WTC11 (cell line): ENCODE data around the gene MICAL2. TPM values are rescaled to one million over a fixed set of nuclear protein-coding genes. Genes with fewer than 3 reads are reported as not detected.

Experiments
- ATAC-seq: fragments of 200-7000 bp; cut with Tn5 transposase; 2 replicates; pipeline ENCODE4 v1.10.0; 2021; ENCODE audit warnings: mild to moderate bottlenecking, moderate library complexity
- CTCF ChIA-PET: fragments of 300-600 bp; sonication (Branson Sonifier 250); formaldehyde crosslinking; loops from one replicate; lab custom pipeline; 2021; ENCODE audit warnings: antibody characterized with exemption; lab: Charles Lee
- POLR2A ChIA-PET: fragments of 350-600 bp; sonication (Branson Sonifier 250); formaldehyde crosslinking; loops from one replicate; lab custom pipeline; 2021; ENCODE audit warnings: antibody characterized with exemption; lab: Charles Lee
- DNase-seq: peaks from one replicate; pipeline ENCODE4 v3.0.0; 2021; ENCODE audit warnings: low spot score
- H3K27ac Mint-ChIP-seq: 2 replicates; pipeline ENCODE4 v1.8.0; 2021; ENCODE audit warnings: mixed read lengths
- H3K27me3 Mint-ChIP-seq: 2 replicates; pipeline ENCODE4 v1.8.0; 2021; ENCODE audit warnings: low read depth, mild to moderate bottlenecking, moderate library complexity, mixed read lengths
- H3K36me3 Mint-ChIP-seq: 2 replicates; pipeline ENCODE4 v1.8.0; 2021; ENCODE audit warnings: mixed read lengths
- H3K4me1 Mint-ChIP-seq: 2 replicates; pipeline ENCODE4 v1.8.0; 2022; ENCODE audit warnings: mixed read lengths
- H3K4me3 Mint-ChIP-seq: 2 replicates; pipeline ENCODE4 v1.8.0; 2021; ENCODE audit warnings: mild to moderate bottlenecking, moderate library complexity, mixed read lengths
- H3K9me3 Mint-ChIP-seq: 2 replicates; pipeline ENCODE4 v1.8.0; 2021; ENCODE audit warnings: mixed read lengths
- ATF6 ChIP-seq: sonication (generic); formaldehyde crosslinking; IDR thresholded peaks from 2 replicates; pipeline ENCODE4 v1.8.1; 2023; ENCODE audit warnings: mild to moderate bottlenecking, missing genetic modification reagents
- CREB1 ChIP-seq: sonication (generic); formaldehyde crosslinking; IDR thresholded peaks from 2 replicates; pipeline ENCODE4 v1.8.0; 2023; ENCODE audit warnings: mild to moderate bottlenecking, missing genetic modification reagents
- CREM ChIP-seq: sonication (generic); formaldehyde crosslinking; IDR thresholded peaks from 2 replicates; pipeline ENCODE4 v1.8.1; 2022; ENCODE audit warnings: mild to moderate bottlenecking, missing genetic modification reagents, moderate library complexity
- E2F4 ChIP-seq: sonication (generic); formaldehyde crosslinking; IDR thresholded peaks from 2 replicates; pipeline ENCODE4 v1.8.1; 2022; ENCODE audit warnings: low read depth, mild to moderate bottlenecking, moderate library complexity, missing genetic modification reagents, borderline replicate concordance
- E2F5 ChIP-seq: sonication (generic); formaldehyde crosslinking; IDR thresholded peaks from 2 replicates; pipeline ENCODE4 v1.8.1; 2022; ENCODE audit warnings: mild to moderate bottlenecking, moderate library complexity, missing genetic modification reagents
- GRHL2 ChIP-seq: fragments of 250-450 bp; sonication (Bioruptor Pico); IDR thresholded peaks from 2 replicates; pipeline ENCODE4 v1.8.0; 2022; ENCODE audit warnings: mild to moderate bottlenecking, moderate library complexity; ENCODE audit not compliant: insufficient replicate concordance, severe bottlenecking
- HMGXB4 ChIP-seq: sonication (generic); formaldehyde crosslinking; IDR thresholded peaks from 2 replicates; pipeline ENCODE4 v1.8.1; 2023; ENCODE audit warnings: mild to moderate bottlenecking, moderate library complexity, missing genetic modification reagents
- JUN ChIP-seq: sonication (generic); formaldehyde crosslinking; IDR thresholded peaks from 2 replicates; pipeline ENCODE4 v1.8.0; 2023; ENCODE audit warnings: mild to moderate bottlenecking, missing genetic modification reagents
- KAT7 ChIP-seq: sonication (generic); formaldehyde crosslinking; IDR thresholded peaks from 2 replicates; pipeline ENCODE4 v1.8.1; 2023; ENCODE audit warnings: missing genetic modification reagents, mild to moderate bottlenecking, borderline replicate concordance
- MLX ChIP-seq: sonication (generic); formaldehyde crosslinking; IDR thresholded peaks from 2 replicates; pipeline ENCODE4 v1.8.1; 2023; ENCODE audit warnings: mild to moderate bottlenecking, missing genetic modification reagents, moderate library complexity
- MXD4 ChIP-seq: fragments of 250-450 bp; sonication (Bioruptor Pico); IDR thresholded peaks from 2 replicates; pipeline ENCODE4 v1.8.0; 2021; ENCODE audit warnings: mild to moderate bottlenecking, moderate library complexity, borderline replicate concordance
- MYBL2 ChIP-seq: sonication (generic); formaldehyde crosslinking; IDR thresholded peaks from 2 replicates; pipeline ENCODE4 v1.8.1; 2023; ENCODE audit warnings: mild to moderate bottlenecking, moderate library complexity, missing genetic modification reagents
- NFATC4 ChIP-seq: fragments of 250-450 bp; sonication (Bioruptor Pico); IDR thresholded peaks from 2 replicates; pipeline ENCODE4 v1.9.0; 2021; ENCODE audit warnings: mild to moderate bottlenecking
- NR1H2 ChIP-seq: sonication (generic); formaldehyde crosslinking; IDR thresholded peaks from 2 replicates; pipeline ENCODE4 v1.9.0; 2021; ENCODE audit warnings: mild to moderate bottlenecking, moderate library complexity, missing genetic modification reagents
- OVOL2 ChIP-seq: fragments of 250-450 bp; sonication (Bioruptor Pico); IDR thresholded peaks from 2 replicates; pipeline ENCODE4 v1.9.0; 2021; ENCODE audit warnings: mild to moderate bottlenecking, borderline replicate concordance
- TEAD4 ChIP-seq: sonication (generic); formaldehyde crosslinking; IDR thresholded peaks from 2 replicates; pipeline ENCODE4 v1.8.0; 2022; ENCODE audit warnings: mild to moderate bottlenecking, missing genetic modification reagents
- ZNF121 ChIP-seq: sonication (generic); formaldehyde crosslinking; IDR thresholded peaks from 2 replicates; pipeline ENCODE4 v1.8.0; 2023; ENCODE audit warnings: missing genetic modification reagents
- ZNF138 ChIP-seq: sonication (generic); formaldehyde crosslinking; conservative IDR thresholded peaks from 2 replicates; pipeline ENCODE4 v1.8.1; 2022; ENCODE audit warnings: mild to moderate bottlenecking, moderate library complexity, missing genetic modification reagents
- ZNF232 ChIP-seq: sonication (generic); formaldehyde crosslinking; IDR thresholded peaks from 2 replicates; pipeline ENCODE4 v1.8.0; 2022; ENCODE audit warnings: mild to moderate bottlenecking, missing genetic modification reagents
- total RNA-seq: library from RNA; stranded (reverse); gene quantifications from 3 replicates; pipeline ENCODE4 v1.2.3, GENCODE V29; 2021

MICAL2 gene
- total RNA-seq, 1 experiment from 2014 or later = 3.1 TPM

- TF ChIP-seq E2F5 (CRISPR knock-in tag) (no peak), CREM (CRISPR knock-in tag) (no peak), NFATC4 (CRISPR knock-in tag) (no peak), CREB1 (CRISPR knock-in tag) (no peak)
Measured at GRCh38 chr11:12131943-12132789, 21.8 kb downstream of the MICAL2 start (continued).

- Mint-ChIP-seq H3K4me3 (no peak overlapping the region), H3K27ac (no peak overlapping the region), H3K27me3 (no peaks in the 10 kb centered on the region), H3K9me3 (no peaks in the 10 kb centered on the region), H3K4me1 (peaks cover under 1% of the 10 kb centered on the region), H3K36me3 (no peaks in the 10 kb centered on the region)
- no peak for DNase-seq
- POLR2A ChIA-PET = no interaction called here
- no peak for TF ChIP-seq ZNF121 (CRISPR knock-in tag)
- no peak for TF ChIP-seq MXD4
- ATAC-seq = no peak
- CTCF ChIA-PET = no interaction called here
Measured at GRCh38 chr11:12132790-12133145, 22.4 kb downstream of the MICAL2 start.

- Mint-ChIP-seq H3K36me3 (no peaks in the 10 kb centered on the region), H3K4me1 (peaks cover 5% of the 10 kb centered on the region), H3K9me3 (no peaks in the 10 kb centered on the region), H3K27me3 (no peaks in the 10 kb centered on the region), H3K27ac (no peak overlapping the region), H3K4me3 (no peak overlapping the region)
- ChIA-PET CTCF (interaction anchor here (1.4 kb wide), 1 partner anchor 167 kb away, joined by 3 read pairs; no protein-coding TSS in a partner anchor), POLR2A (no interaction called here)
- TF ChIP-seq ZNF232 = no peak
- TF ChIP-seq E2F4 (CRISPR knock-in tag) = no peak
- TF ChIP-seq GRHL2 (CRISPR knock-in tag) = no peak
- no peak for TF ChIP-seq OVOL2
- TF ChIP-seq ATF6 = no peak
- TF ChIP-seq NR1H2 = no peak
- DNase-seq (no peak), ATAC-seq (no peak)
Measured at GRCh38 chr11:12133547-12134235, 23.3 kb downstream of the MICAL2 start.

- POLR2A ChIA-PET = no interaction called here
- Mint-ChIP-seq H3K27ac (no peak overlapping the region), H3K27me3 (no peaks in the 10 kb centered on the region), H3K36me3 (no peaks in the 10 kb centered on the region), H3K4me3 (no peak overlapping the region), H3K4me1 (peaks cover 5% of the 10 kb centered on the region), H3K9me3 (no peaks in the 10 kb centered on the region)
- TF ChIP-seq HMGXB4 (CRISPR knock-in tag) (no peak), TEAD4 (CRISPR knock-in tag) (no peak), JUN (CRISPR knock-in tag) (no peak), KAT7 (CRISPR knock-in tag) (no peak), NR1H2 (no peak), MYBL2 (no peak), MLX (CRISPR knock-in tag) (no peak), ZNF138 (no peak)
- DNase-seq = no peak
- CTCF ChIA-PET = interaction anchor here (1.4 kb wide), 1 partner anchor 167 kb away, joined by 3 read pairs; no protein-coding TSS in a partner anchor
- no peak for ATAC-seq
Measured at GRCh38 chr11:12134236-12134585, 23.8 kb downstream of the MICAL2 start.
